CD4-positive, alpha-beta T cell treated with Interleukin-2 at 100 ng/mL for 4 hours (primary cell): ENCODE measurements around the gene GSTA3.
"Not testable (repeated sequence)": the region's sequence is repeated elsewhere in the genome, so short reads cannot be mapped to it uniquely, and the experiment has no call there.

Source experiments
- DNase-seq: peaks from one replicate; pipeline ENCODE4 v3.0.0-alpha.2; 2020; ENCODE audit warnings: low spot score

The GSTA3 gene

GRCh38 chr6:52858416-52858815 lies 51.1 kb downstream of the GSTA3 start:
- no peak for DNase-seq

- DNase-seq, result not testable (repeated sequence)
Observed at GRCh38 chr6:52856137-52856536, 53.4 kb downstream of the GSTA3 start.

DNA sequence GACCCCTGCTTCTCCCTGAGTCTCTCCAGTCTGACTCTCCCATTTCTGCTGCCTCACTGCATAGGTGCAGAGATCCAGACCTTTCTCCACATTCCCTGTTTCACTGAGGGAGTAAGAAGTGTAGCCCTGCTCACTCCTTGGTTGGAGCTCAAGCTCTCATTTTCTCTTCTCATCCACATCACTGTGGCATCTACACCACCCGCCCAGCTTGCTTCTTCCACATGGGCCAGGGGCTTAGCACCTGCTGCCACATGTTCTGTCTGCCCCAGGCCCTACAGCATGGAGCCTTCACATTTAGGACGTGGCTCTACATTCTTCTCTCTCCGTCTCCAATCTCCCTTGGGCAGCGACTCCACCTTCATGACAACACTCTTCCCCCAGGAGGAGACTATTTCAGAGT lies 60.4 kb downstream of the GSTA3 start:
- DNase-seq, result no peak
